DMS53 treated with DMSO at 0.1 percent for 48 hours (cell line): ENCODE measurements around the gene CABYR.
A peak's percentile ranks its signal among the peaks of the same experiment; 100 is the strongest.
"Not testable (repeated sequence)": the region's sequence is repeated elsewhere in the genome, so short reads cannot be mapped to it uniquely, and the experiment has no call there.

Experiments used
- DNase-seq: peaks from one replicate; lab custom pipeline; 2025; ENCODE audit not compliant: unreplicated experiment; lab: John Stamatoyannopoulos, UW

Gene CABYR

DNA sequence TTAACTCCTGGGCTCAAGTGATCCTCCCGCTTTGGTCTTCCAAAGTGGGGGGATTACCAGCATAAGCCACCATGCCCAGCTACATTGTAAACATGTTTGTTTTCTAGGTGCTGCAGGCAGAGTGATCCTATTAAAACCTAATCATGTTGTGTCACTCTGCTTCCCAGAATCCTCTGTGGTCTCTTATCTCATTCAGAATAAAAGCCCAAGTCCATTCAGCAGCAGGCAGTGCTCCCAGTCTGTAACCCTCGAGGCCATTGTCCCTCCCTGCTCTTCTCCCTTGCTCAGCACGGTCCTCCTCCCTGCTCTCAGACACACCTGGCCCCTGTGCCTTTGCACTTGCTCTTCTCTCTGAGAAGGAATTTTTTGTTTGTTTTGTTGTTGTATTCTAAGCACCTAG is 11.1 kb upstream of the CABYR start:
- DNase-seq: no peak

GRCh38 chr18:24128700-24129099 is 10.2 kb upstream of the CABYR start:
- DNase-seq: no peak

DNA sequence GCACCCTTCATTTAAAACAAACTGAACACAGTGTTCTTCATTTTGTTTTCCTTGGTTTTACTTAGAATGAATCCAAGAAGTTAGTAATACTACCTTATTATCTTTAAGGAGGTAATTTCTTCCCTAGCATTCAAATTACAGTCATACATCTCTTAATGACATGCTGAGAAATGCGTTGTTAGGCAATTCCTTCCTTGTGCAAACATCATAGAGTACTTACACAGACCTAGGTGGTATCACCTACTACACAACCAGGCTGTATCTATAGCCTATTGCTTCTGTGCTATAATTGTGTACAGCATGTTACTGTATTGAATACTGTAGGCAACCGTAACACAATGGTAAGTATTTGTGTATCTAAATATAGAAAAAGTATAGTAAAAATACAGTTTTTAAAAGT is 8.4 kb upstream of the CABYR start:
- no peak for DNase-seq

- peak; percentile 6 for DNase-seq
Observed at GRCh38 chr18:24136967-24137373, 1.9 kb upstream of the CABYR start.

DNA sequence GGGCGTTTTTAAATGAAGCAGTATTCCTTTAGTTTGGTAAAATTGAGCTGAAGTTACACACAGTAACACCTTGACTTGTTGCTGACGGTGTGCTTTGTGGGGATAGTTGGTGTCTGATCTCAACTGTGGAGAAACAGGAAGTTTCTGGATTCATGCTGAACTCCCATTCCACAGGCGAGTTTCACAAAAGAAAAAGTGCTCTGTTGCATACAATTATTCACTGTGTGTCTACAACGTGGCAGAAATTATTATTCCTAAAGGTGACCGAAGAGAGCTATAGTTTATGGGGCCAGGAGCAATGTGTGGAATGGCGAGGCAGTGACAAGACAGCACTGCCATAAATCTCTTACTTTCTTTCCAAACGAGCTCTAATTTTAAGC is 463 bp upstream of the CABYR start:
- DNase-seq: no peak

GRCh38 chr18:24140697-24141096 is 1.8 kb downstream of the CABYR start:
- no peak for DNase-seq

DNA sequence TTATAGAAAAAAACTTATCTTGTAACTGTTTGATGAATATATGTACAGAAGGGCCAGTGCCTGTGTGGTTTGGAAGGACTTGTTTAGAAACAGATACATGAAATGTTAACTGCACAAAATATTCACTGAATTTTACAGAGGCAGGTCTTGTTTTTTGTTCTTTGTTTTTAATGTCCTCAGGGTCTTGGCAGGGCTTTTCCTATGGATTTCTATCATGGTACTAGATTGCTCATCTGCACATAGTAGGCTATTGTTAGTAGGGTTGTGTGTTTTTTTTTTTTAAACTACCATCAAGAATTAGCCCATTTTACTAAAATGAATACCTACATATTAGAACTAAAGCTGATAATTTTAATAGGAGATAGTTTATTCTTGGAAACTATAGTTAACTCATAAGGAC is 3.5 kb downstream of the CABYR start:
- no peak for DNase-seq

DNA sequence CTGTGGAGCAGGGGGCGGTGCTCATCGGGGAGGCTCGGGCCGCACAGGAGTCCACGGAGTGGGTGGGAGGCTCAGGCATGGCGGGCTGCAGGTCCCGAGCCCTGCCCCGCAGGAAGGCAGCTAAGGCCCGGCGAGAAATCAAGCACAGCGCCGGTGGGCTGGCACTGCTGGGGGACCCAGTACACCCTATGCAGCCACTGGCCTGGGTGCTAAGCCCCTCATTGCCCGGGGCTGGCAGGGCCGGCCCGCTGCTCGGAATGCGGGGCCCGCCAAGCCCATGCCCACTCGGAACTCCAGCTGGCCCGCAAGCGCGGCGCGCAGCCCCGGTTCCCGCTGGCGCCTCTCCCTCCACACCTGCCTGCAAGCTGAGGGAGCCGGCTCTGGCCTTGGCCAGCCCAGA is 10.7 kb downstream of the CABYR start:
- DNase-seq: not testable (repeated sequence)

GRCh38 chr18:24153397-24153796 is 14.5 kb downstream of the CABYR start:
- no peak for DNase-seq

DNA sequence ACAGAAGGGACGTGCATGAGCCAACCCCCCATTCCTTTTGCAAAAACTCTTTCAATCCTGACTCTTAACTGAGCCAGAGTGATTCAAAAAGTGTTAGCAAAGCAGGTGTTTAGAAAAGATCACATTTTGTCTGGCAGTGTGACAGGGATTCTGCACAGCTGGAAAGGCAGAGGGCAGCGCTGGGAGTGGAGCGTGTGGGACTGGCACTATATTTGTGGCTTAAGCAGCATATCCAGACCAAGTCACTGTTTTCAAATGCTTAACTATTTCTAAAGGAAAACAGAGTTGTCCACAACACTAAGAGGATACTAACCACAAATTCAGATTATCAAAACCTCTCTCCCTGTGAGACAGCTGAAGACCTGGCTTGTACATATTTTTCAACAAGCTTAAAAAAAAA is 19.0 kb downstream of the CABYR start:
- DNase-seq: no peak

DNA sequence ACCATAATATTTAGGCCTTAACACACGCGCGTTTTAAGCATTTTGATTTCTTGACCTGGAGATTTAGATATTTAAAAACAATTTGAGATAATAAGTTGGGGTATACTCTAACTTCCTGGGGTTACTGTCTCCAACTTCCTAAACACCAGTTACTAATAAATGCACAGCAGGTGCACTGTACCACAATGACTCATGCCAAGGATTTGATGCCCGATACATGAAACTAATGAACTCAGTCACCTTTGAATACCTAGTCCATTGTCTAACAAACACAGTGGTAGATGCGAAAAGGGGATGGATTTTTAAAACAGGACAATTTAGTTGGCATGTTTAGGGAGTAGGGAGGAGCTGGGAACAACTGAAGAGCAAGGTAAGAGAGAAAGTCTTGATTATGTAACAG is 21.2 kb downstream of the CABYR start:
- DNase-seq: no peak

- DNase-seq: no peak
Observed at GRCh38 chr18:24161304-24161703, 22.4 kb downstream of the CABYR start.

DNA sequence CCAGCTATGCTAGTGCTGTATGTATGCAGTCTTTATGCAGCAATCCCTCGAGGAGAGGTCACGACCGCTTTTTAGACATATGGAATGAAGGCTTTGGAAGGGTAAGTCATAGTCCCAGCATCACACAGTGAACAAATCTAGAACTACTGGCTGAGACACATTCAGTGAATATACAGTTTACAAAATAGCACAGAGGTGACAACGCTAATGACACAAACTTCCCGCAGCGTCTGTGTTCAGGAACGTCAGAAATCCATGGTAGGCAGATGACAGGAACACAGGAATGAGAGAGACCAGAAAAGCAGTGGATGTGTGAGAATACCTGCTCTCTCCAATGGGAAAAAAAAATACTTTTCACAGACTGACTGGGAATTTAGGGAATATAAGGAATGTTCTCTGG is 29.6 kb downstream of the CABYR start:
- DNase-seq: no peak

- DNase-seq: no peak
Observed at GRCh38 chr18:24170360-24170759, 31.5 kb downstream of the CABYR start.

DNA sequence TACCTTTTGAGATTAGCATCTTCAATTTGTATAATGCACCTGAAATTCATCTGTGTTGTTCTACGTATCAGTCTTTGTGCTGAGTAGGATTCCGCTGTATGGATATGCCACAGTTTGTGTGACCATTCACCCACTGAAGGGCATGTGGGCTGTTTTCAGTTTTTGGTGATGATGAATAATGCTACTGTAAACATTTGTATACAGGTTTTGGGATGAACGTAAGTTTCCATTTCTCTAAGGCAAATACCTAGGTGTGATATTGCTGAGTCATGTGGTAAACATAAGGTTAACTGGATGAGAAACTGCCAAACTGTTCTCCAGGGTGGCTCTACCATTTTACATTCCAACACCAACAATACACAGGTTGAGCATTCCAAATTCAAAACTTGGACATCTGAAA is 35.1 kb downstream of the CABYR start:
- DNase-seq: no peak

- DNase-seq: no peak
Observed at GRCh38 chr18:24176727-24177416, 38.0 kb downstream of the CABYR start.

DNA sequence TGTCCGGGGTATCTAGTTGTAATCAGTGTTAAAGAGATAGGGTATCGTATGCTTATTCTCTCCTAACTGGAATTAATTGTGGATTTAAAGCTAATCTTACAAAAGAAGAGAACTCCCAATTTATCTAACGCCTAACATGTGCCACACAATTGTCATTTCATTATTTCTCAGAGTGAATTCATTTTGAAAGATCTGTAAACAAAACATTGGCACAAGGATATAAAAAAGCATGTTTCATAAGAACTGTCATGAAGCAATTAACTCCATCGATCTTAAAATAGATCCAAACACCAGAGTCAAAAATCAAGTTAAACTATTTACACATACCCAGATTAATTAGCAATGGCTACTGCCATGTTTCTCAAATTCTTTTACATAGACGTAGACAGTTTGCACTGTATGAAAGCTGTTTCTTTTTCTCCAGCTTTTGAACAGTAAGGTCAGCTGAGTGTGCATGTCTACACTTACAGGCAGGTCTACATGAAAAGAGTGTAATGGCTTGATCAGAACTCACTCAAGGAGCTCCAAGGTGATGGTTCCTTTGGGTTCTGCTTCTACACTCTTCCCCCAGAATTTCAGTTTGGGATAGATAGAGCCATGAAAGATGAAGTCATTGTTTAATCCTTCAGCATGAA is 38.8 kb downstream of the CABYR start:
- DNase-seq: no peak

DNA sequence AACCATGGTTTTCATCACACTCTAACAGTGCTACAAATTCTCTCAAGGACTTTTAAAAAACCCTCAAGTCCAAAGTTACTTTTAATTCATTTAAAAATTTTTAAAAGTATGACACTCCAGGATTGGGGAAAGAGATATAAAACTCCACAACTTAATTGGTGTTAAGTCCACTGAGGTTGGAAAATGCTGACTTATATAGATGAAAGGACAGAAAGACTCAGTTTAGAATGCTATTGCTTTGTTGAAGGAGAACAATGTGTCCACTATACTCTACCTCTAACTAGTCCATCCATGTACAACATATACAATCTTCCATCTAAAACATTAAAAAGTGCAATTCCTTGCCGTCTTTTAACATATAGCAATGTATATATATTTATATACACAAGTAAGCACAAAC is 41.2 kb downstream of the CABYR start:
- no peak for DNase-seq

GRCh38 chr18:24181806-24182205 is 42.9 kb downstream of the CABYR start:
- no peak for DNase-seq

DNA sequence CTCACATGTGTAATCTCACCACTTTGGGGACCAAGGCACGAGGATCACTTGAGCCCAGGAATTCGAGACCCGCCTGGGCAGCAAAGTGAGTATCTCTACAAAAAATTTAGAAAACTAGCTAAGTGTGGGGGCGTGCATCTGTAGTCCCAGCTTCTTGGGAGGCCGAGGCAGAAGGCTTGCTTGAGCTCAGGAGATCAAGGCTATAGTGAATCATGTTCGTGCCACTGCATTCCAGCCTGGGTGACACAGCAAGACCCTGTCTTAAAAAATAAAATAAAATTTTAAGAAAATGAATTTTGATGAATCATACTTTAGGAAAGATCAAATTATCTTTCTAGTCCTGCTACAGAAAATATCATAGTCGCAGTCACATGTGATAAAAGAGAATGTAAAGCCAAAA is 46.9 kb downstream of the CABYR start:
- DNase-seq: no peak

GRCh38 chr18:24187049-24187448 is 48.2 kb downstream of the CABYR start:
- DNase-seq: no peak

DNA sequence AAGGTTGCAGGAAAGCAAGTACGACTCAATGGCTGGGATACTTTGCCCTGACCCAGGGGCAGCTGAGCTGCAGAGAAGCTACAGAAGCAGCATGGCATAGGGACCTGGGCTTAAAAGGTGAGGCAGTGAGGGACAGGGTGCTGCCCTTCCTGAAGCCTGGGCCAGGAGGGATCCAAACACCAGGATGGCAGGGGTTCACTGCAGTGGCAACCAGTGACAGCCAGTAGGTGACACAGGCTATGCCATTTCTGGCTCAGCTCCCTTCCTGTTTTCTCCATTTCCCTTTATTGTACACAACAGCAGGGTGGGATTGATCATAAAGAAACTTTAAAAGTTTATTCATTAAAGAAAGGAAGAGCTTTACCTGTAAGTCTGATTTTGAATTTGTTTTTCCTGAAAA is 48.8 kb downstream of the CABYR start:
- no peak for DNase-seq

GRCh38 chr18:24188120-24188519 is 49.3 kb downstream of the CABYR start:
- no peak for DNase-seq
